Fibroblast of lung (primary cell): ENCODE data around the gene TSPO.

ENCODE experiments used
- CTCF ChIP-seq, 2 donors: IDR thresholded peaks in 1 of 2; conservative IDR thresholded peaks in 1 of 2; 1 replicate in 1 of 2; 2 replicates in 1 of 2; pipeline ENCODE4 v1.5.1; 2011 to 2012; ENCODE audit warnings: low read length in 2 of 2, control low read depth in 1 of 2, inconsistent platforms in 1 of 2, low read depth in 1 of 2, mild to moderate bottlenecking in 1 of 2
- EZH2 ChIP-seq: IDR thresholded peaks from 2 replicates; pipeline ENCODE4 v1.5.1; 2012; ENCODE audit warnings: low read length, control low read depth, mild to moderate bottlenecking; ENCODE audit errors: missing control alignments

- TF ChIP-seq CTCF (conservative IDR thresholded peaks at IDR 0.05 in 1 of 2, IDR thresholded peaks at IDR 0.05 in 1 of 2; ENCODE audit: low read depth in 1 of 2, low read length in 2 of 2) (no peak), EZH2 (no peak)
These were observed 49.2 kb downstream of the TSPO start for GRCh38 chr22:43200555-43200954.
